Measurements from ENCODE around the gene WDR47. TPM values are rescaled to one million over a fixed set of nuclear protein-coding genes. Genes with fewer than 3 reads are reported as not detected.
"Not testable (repeated sequence)": the region's sequence is repeated elsewhere in the genome, so short reads cannot be mapped to it uniquely, and the experiment has no call there.

WDR47 gene
- total RNA-seq, 4 donors from 2014 or later = 2.9 to 16.5 (median 7.7) TPM

DNA sequence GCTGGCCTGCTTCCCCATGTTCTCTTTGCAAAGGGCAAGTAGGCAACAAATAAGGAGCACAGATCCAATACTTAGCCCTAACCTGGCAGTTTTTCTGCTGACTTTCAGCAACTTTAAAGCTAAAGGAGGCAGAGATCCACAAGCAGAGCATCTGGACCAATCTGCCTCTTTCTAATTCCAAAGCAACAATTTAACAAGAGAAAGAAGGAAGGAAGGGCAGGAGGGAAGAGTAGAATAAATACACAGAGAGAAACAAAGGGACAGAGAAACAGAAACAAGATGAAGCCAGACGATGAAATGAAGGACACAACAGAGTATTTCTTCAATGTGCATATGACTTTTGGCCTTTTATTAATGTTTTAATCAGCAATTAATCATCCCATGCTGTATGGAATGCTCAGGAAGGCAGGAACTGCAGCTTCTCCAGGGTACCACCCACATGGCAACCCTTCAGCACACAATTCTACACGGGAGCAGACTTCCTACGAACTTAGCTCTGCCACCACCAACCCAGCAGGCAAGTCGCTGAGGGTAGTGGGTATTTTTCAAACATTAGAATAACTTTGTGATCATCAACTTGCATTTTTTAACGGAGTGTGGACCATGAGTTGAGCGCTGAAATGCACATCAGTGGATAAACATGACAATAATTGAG, 93.9 kb downstream of the WDR47 start:
- Histone ChIP-seq H3K4me3 (no peak overlapping the region), H3K4me1 (no peaks in the 10 kb centered on the region), H3K27me3 (no peaks in the 10 kb centered on the region), H3K27ac (no peak overlapping the region), H3K9me3 (no peaks in the 10 kb centered on the region), H3K36me3 (peaks cover 0 to 34% (median 0%) of the 10 kb centered on the region in 3 donors)
- TF ChIP-seq POLR2A (IDR thresholded peaks at IDR 0.05) = no peak
- TF ChIP-seq, protein P1, sequence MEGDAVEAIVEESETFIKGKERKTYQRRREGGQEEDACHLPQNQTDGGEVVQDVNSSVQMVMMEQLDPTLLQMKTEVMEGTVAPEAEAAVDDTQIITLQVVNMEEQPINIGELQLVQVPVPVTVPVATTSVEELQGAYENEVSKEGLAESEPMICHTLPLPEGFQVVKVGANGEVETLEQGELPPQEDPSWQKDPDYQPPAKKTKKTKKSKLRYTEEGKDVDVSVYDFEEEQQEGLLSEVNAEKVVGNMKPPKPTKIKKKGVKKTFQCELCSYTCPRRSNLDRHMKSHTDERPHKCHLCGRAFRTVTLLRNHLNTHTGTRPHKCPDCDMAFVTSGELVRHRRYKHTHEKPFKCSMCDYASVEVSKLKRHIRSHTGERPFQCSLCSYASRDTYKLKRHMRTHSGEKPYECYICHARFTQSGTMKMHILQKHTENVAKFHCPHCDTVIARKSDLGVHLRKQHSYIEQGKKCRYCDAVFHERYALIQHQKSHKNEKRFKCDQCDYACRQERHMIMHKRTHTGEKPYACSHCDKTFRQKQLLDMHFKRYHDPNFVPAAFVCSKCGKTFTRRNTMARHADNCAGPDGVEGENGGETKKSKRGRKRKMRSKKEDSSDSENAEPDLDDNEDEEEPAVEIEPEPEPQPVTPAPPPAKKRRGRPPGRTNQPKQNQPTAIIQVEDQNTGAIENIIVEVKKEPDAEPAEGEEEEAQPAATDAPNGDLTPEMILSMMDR (IDR thresholded peaks at IDR 0.05) = no peak
- no peak for DNase-seq

DNA sequence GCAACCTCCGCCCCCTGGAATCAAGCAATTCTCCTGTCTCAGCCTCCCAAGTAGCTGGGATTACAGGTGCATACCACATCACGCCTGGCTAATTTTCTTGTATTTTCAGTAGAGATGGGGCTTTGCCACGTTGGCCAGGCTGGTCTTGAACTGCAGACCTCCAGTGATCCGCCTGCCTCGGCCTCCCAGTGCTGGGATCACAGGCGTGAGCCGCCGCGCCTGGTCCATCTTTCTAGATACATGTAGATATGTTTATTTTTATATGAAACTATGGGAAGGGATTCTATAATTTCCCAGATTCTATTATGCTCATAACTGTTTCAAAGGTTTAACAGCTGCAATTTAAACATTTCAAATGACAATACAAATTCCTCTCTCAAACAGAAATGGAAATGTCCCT, 105.7 kb downstream of the WDR47 start:
- no peak for DNase-seq
- Histone ChIP-seq H3K4me1 (no peaks in the 10 kb centered on the region), H3K4me3 (no peak overlapping the region), H3K27me3 (no peaks in the 10 kb centered on the region), H3K27ac (no peak overlapping the region), H3K36me3 (peaks cover 0 to 87% (median 0%) of the 10 kb centered on the region in 3 donors), H3K9me3 (no peaks in the 10 kb centered on the region)
- TF ChIP-seq POLR2A (IDR thresholded peaks at IDR 0.05) = no peak
- TF ChIP-seq, protein P1 (IDR thresholded peaks at IDR 0.05) = no peak

DNA sequence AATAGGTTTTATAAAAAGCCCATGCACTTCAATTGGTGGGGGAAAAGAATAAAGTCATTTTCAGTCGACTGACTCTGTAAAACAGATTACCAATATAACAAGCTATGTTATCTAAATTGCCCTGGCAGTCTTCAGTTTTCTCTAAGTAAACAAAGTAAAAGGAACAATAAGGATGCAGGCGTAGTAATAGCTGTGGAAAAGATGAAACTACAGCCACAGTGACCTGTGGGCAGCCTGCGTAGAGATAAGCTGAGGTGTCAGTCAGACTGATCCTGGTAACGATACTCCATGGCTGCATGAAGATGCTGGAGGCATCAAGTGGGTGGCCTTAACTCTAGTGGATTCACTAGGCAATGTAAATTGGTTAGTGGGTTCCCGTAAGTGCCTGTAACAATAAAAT, 108.0 kb downstream of the WDR47 start:
- H3K9me3 ChIP-seq = no peaks in the 10 kb centered on the region
- no peak for DNase-seq
- H3K4me3 ChIP-seq = no peak overlapping the region
- no peaks in the 10 kb centered on the region for H3K4me1 ChIP-seq
- H3K36me3 ChIP-seq = peaks cover 0 to 96% (median 0%) of the 10 kb centered on the region in 3 donors
- H3K27ac ChIP-seq = no peak overlapping the region
- H3K27me3 ChIP-seq = no peaks in the 10 kb centered on the region
- no peak for TF ChIP-seq POLR2A (IDR thresholded peaks at IDR 0.05)

DNA sequence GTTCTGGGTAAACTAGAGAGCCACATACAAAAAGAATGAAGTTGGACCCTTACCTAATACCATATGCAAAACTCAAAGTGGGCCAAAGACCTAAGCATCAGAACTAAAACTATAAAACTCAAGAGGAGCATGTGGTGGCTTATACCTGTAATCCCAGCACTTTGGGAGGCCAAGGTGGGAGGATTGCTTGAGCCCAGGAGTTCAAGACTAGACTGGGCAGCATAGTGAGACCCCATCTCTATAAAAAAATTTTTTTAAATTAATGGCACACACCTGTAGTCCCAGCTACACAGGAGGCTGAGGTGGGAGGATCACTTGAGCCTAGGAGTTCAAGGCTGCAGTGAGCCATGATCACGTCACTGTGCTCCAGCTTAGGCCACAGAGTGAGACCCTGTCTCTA, 114.3 kb downstream of the WDR47 start:
- not testable (repeated sequence) for DNase-seq, H3K4me1 ChIP-seq, H3K27ac ChIP-seq, H3K27me3 ChIP-seq, H3K4me3 ChIP-seq, H3K9me3 ChIP-seq
- H3K36me3 ChIP-seq = peaks cover 0 to 93% (median 0%) of the 10 kb centered on the region in 3 donors

DNA sequence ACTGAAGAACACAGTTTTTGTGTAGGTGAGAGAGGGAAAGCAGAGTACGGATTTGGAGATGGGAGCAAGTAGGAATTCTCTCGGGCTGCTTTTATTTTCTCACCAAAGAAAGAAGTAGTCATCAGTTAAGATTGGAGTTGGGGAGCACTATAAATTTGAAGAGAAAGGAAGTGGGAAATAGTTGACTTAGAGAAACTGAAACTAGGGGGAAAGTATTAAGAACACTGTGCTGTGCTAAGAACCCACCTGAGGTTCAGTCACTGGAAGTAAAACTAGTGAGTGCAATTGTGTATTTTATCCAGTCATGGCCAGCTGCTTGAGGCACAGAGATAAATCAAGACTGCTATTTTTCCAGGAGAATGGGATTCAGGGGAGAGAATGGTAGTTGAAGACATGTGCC, 116.0 kb downstream of the WDR47 start:
- DNase-seq = no peak
- Histone ChIP-seq H3K27ac (no peak overlapping the region), H3K9me3 (no peaks in the 10 kb centered on the region), H3K4me1 (no peaks in the 10 kb centered on the region), H3K4me3 (no peak overlapping the region), H3K27me3 (no peaks in the 10 kb centered on the region), H3K36me3 (peaks cover 0 to 84% (median 0%) of the 10 kb centered on the region in 3 donors)
- TF ChIP-seq, protein P1 (IDR thresholded peaks at IDR 0.05) = no peak
- TF ChIP-seq POLR2A (IDR thresholded peaks at IDR 0.05) = no peak

Small RNA genes within 50 kb of the gene (small RNA-seq; reads per million reads assigned to genes)
- 0 reads per million in 2 donors for gene BX679664.1
- 0 reads per million in 2 donors for gene BX679664.2

Other genes starting within 250 kb of the WDR47 start
- gene AKNAD1, start 185.0 kb downstream of the WDR47 start, total RNA-seq = not detected
- 10 to 100 TPM; 23.1 to 24.9 (median 23.9) TPM for gene GPSM2, start 165.1 kb downstream of the WDR47 start, total RNA-seq
- 10 to 100 TPM; 14.4 to 56.1 (median 18.9) TPM for gene CLCC1, start 78.6 kb downstream of the WDR47 start, total RNA-seq
- 10 to 100 TPM; 21.2 to 39.6 (median 22.8) TPM for gene TAF13, start 33.9 kb upstream of the WDR47 start, total RNA-seq
- 10 to 100 TPM; 11.3 to 17.3 (median 13.7) TPM for gene TMEM167B, start 48.7 kb upstream of the WDR47 start, total RNA-seq
- 100 to 1,000 TPM in 2 of 4 donors, 10 to 100 TPM in 2; 57.8 to 138 (median 98.0) TPM for gene ELAPOR1, start 72.0 kb upstream of the WDR47 start, total RNA-seq
- 100 to 1,000 TPM in 2 of 4 donors, 10 to 100 TPM in 2; 83.2 to 158 (median 102) TPM for gene SARS1, start 171.8 kb upstream of the WDR47 start, total RNA-seq
- 1 to 10 TPM; 2.6 to 6.4 (median 4.6) TPM for gene CELSR2, start 207.4 kb upstream of the WDR47 start, total RNA-seq
- 1 to 10 TPM; 3.5 to 8.3 (median 4.5) TPM for gene PSRC1, start 241.0 kb upstream of the WDR47 start, total RNA-seq